Endothelial cell of umbilical vein (primary cell): ENCODE measurements around the gene AGT.

Source experiments
- MYC ChIP-seq: IDR thresholded peaks from one replicate; pipeline ENCODE4 v1.6.1; 2011; ENCODE audit warnings: mild to moderate bottlenecking, low read depth, low read length
- POLR2A ChIP-seq: IDR thresholded peaks from 2 replicates; pipeline ENCODE4 v1.6.1; 2012; ENCODE audit warnings: low read depth, mild to moderate bottlenecking, control low read depth, low read length
- TF ChIP-seq, protein P1 (sequence below), 2 donors: IDR thresholded peaks; 1 replicate in 1 of 2; 2 replicates in 1 of 2; pipeline ENCODE4 v1.5.1; 2011; ENCODE audit warnings: low read length in 2 of 2, mild to moderate bottlenecking in 2 of 2, moderate library complexity in 2 of 2, control low read depth in 1 of 2, inconsistent platforms in 1 of 2, low read depth in 1 of 2; ENCODE audit not compliant: insufficient read depth in 1 of 2; ENCODE audit errors: extremely low read depth in 1 of 2

- TF ChIP-seq, protein P1, sequence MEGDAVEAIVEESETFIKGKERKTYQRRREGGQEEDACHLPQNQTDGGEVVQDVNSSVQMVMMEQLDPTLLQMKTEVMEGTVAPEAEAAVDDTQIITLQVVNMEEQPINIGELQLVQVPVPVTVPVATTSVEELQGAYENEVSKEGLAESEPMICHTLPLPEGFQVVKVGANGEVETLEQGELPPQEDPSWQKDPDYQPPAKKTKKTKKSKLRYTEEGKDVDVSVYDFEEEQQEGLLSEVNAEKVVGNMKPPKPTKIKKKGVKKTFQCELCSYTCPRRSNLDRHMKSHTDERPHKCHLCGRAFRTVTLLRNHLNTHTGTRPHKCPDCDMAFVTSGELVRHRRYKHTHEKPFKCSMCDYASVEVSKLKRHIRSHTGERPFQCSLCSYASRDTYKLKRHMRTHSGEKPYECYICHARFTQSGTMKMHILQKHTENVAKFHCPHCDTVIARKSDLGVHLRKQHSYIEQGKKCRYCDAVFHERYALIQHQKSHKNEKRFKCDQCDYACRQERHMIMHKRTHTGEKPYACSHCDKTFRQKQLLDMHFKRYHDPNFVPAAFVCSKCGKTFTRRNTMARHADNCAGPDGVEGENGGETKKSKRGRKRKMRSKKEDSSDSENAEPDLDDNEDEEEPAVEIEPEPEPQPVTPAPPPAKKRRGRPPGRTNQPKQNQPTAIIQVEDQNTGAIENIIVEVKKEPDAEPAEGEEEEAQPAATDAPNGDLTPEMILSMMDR (IDR thresholded peaks at IDR 0.05; ENCODE audit: extremely low read depth in 1 of 2, insufficient read depth in 1 of 2, low read depth in 1 of 2, low read length in 2 of 2): no peak
- TF ChIP-seq MYC (no peak), POLR2A (no peak)
These were observed 20.7 kb downstream of the AGT start for GRCh38 chr1:230693221-230693620.
